NCI-H2107 (cell line): Measurements from ENCODE around the gene IFNAR2.
"Not testable (repeated sequence)": the region's sequence is repeated elsewhere in the genome, so short reads cannot be mapped to it uniquely, and the experiment has no call there.

Experiments used
- DNase-seq: peaks from one replicate; lab custom pipeline; 2025; lab: John Stamatoyannopoulos, UW

Gene IFNAR2

GRCh38 chr21:33214056-33214455 is 15.7 kb upstream of the IFNAR2 start:
- DNase-seq: no peak

- DNase-seq: no peak
Measured at GRCh38 chr21:33217138-33217520, 12.6 kb upstream of the IFNAR2 start.

- DNase-seq: no peak
Measured at GRCh38 chr21:33219300-33219699, 10.4 kb upstream of the IFNAR2 start.

GRCh38 chr21:33219954-33220353 is 9.8 kb upstream of the IFNAR2 start:
- DNase-seq: no peak

GRCh38 chr21:33225376-33225775 is 4.4 kb upstream of the IFNAR2 start:
- not testable (repeated sequence) for DNase-seq

DNA sequence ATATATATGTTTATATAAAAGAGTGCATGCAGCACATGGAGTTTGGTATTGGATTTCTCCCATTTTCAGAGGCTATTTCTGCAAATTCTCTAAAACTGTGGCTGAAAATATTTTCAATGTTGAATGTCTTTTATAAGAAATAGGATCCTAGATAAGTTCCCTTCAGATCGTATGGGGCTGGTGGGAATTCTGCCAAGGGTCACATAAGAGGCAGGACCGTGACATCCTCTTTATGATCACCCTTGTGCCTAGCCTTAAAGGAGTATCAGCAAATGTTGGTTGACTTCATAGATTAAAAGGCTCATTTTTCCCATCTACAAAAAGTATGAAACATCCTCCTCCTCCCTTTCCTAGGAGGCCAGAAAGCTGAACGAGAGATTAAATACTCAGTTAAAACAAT is 1.3 kb upstream of the IFNAR2 start:
- DNase-seq: no peak

DNA sequence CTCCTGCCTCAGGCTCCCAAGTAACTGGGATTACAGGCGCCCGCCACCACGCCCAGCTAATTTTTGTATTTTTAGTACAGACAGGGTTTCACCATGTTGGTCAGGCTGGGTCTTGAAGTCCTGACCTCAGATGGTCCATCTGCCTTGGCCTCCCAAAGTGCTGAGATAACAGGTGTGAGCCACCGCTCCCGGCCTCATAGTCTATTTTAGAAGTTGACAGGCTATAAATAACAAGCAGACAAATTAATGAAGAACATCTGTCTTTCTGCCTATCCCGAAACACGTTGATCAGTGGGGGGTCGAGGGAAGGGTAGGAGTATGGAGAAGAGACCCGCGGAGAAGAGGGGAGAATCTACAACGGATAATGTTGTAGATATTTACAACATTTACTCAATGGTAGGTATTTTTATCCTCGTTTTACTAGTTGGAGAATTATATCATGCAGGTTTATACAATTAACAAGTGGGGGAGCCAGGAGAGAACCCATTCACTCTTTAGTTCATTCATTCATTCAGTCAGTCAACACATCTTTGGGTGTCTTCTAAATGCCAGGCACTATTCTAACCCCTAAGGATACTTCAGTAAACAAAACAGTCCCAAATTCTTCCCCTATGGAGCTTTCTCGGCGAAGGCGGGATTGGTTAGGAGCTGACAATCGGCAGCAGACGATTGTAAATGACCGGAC is 497 bp upstream of the IFNAR2 start:
- no peak for DNase-seq

DNA sequence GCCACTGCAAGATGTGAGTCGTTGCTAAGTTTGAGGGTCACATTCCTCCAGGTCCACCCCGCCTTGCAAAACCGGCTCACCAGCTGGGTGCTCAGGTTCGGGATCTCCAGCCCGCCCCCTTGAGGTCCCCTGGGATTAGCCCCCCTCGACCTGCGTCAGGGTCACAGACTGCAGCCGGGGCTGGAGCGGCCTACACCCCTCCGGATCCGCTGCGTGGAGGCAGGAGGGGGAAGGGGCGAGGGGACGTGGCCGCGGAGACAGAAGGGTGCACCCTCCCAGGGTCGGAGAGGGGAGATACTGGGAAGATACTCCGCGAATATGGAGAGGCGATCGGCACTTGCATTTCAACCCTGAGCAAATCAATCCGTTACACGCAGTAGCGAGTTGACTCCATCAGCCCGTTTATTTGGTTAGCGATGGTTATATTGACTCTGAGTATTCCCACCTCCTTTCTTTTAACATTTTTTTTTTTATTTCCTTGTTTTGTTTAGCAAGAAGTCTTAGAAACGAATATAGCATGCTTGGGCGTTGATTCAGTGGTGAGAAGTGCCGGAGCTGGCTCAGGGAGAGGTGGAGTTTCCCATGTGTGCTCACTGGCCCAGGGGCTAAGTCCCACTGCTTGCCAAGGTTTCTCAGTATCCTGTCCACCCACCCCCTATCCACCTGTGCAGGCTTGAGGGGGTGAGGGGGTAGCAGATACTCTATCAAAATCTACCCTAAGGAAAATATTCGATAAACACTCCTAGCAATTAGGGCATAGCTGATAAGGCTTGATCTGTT is 997 bp downstream of the IFNAR2 start:
- no peak for DNase-seq

DNA sequence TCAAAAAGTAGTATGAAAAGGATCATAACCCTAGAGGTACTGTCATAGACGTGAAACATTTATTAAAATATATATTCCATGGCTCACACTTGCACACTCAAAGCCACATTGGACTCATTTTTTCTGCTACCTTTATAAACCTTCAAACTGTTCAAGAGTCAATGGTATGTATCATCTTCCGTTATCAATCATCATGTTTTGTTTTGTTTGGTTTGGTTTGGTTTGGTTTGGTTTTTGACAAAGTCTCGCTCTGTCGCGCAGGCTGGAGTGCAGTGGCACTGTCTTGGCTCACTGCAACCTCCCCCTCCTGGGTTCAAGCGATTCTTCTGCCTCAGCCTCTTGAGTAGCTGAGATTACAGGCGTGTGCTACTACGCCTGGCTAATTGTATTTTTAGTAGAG is 1.8 kb downstream of the IFNAR2 start:
- DNase-seq: no peak

GRCh38 chr21:33232291-33233034 is 2.7 kb downstream of the IFNAR2 start:
- DNase-seq: no peak

- no peak for DNase-seq
Measured at GRCh38 chr21:33234635-33235520, 5.1 kb downstream of the IFNAR2 start.

- DNase-seq: no peak
Measured at GRCh38 chr21:33236013-33236686, 6.4 kb downstream of the IFNAR2 start.

DNA sequence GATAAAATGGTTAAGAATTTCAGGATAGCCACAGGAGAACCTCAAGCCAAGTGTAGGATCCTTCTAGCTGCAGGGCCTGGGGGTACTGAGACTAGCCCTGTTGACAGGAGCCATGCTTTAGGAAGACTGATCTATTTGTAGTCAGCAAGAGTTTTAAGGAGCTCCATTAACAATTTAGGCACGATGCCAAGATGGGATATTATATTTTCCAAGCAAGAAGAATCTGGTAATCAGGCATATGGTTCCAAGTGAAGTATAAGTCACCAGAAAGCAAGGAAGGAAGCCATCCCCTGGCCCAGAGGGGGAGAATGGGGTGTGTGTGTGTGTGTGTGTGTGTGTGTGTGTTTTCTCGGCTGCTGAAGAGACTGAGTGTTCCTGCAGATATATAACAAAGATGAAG is 7.0 kb downstream of the IFNAR2 start:
- no peak for DNase-seq

GRCh38 chr21:33237486-33237885 is 7.7 kb downstream of the IFNAR2 start:
- DNase-seq: no peak

- DNase-seq: no peak
Measured at GRCh38 chr21:33238146-33238545, 8.4 kb downstream of the IFNAR2 start.

DNA sequence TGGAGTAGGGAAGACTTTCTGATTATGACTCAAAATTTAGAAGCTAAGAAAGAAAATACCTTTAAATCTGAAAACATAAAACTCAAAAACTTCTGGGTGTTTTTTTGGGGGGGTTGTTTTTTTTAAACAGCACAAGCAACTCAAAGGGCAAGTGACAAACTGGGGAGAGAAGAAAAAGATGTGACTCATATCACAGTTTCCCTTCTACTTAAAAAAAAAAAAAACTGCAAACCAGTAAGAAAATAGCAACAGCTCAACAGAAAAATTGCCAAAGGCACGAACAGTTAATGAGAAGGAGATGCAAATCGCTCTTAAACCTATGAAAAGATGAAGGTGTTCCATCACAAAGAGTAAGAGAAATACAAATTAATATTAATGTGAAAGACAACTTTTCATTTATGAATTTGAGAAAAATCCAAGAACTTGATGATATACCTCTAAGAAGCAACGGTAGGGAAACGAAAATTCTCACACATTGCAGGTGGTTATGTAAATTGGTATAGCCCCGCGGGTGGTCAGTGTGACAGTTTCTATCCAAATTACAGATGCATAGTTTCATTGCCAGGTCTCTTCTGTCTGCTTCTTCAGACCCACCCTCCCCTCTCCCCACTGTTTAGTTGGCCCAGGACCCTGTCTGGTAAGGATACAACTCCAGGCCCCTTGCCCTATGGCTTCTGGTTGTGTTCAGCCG is 9.0 kb downstream of the IFNAR2 start:
- no peak for DNase-seq

DNA sequence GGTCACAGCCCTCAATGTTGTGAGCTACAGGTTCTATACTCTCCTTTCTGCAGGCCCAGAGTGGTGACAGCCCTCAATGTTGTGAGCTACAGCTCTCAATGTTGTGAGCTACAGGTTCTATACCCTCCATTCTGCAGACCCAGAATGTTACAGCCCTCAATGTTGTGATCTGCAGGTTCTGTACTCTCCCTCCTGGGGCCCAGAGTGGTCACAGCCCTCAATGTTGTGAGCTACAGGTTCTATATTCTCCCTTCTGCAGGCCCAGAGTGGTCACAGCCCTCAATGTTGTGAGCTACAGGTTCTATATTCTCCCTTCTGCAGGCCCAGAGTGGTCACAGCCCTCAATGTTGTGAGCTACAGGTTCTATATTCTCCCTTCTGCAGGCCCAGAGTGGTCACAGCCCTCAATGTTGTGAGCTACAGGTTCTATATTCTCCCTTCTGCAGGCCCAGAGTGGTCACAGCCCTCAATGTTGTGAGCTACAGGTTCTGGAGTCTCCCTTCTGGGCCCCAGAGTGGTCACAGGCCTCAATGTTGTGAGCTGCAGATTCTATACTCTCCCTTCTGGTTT is 9.9 kb downstream of the IFNAR2 start:
- not testable (repeated sequence) for DNase-seq

DNA sequence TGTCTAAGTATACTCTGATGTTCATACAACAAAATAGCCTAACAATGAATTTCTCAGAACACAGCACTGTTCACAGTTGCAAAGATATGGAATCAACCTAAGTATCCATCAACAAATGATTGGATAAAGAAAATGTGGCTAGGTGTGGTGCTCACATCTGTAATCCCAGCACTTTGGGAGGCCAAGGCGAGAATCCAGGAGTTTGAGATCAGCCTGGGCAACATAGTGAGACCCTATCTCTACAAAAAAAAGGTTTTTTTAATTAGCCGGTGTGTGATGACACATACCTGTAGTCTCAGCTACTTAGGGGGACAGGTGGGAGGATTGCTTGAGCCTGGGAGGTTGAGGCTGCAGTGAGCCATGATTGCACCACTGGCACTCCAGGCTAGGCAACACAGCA is 10.7 kb downstream of the IFNAR2 start:
- DNase-seq: no peak

GRCh38 chr21:33241846-33242245 is 12.1 kb downstream of the IFNAR2 start:
- DNase-seq: no peak

- DNase-seq: not testable (repeated sequence)
Measured at GRCh38 chr21:33242846-33243245, 13.1 kb downstream of the IFNAR2 start.
